Epithelial cell of esophagus (primary cell): ENCODE results near the gene RERE.

ENCODE experiments used
- DNase-seq: peaks from one replicate; pipeline ENCODE4 v3.0.0; 2010; ENCODE audit warnings: low read depth
- H3K4me3 ChIP-seq: 2 replicates; pipeline ENCODE4 v1.5.1; 2011; ENCODE audit warnings: mild to moderate bottlenecking, low read length, control low read depth
- TF ChIP-seq, protein P1 (sequence below): IDR thresholded peaks from 2 replicates; pipeline ENCODE4 v1.5.1; 2011; ENCODE audit warnings: low read depth, mild to moderate bottlenecking, low read length, control low read depth, inconsistent platforms; ENCODE audit not compliant: insufficient read depth; ENCODE audit errors: missing control alignments

The RERE gene

GRCh38 chr1:8476006-8476405 is 341.4 kb downstream of the RERE start:
- DNase-seq: no peak
- no peak overlapping the region for H3K4me3 ChIP-seq
- TF ChIP-seq, protein P1, sequence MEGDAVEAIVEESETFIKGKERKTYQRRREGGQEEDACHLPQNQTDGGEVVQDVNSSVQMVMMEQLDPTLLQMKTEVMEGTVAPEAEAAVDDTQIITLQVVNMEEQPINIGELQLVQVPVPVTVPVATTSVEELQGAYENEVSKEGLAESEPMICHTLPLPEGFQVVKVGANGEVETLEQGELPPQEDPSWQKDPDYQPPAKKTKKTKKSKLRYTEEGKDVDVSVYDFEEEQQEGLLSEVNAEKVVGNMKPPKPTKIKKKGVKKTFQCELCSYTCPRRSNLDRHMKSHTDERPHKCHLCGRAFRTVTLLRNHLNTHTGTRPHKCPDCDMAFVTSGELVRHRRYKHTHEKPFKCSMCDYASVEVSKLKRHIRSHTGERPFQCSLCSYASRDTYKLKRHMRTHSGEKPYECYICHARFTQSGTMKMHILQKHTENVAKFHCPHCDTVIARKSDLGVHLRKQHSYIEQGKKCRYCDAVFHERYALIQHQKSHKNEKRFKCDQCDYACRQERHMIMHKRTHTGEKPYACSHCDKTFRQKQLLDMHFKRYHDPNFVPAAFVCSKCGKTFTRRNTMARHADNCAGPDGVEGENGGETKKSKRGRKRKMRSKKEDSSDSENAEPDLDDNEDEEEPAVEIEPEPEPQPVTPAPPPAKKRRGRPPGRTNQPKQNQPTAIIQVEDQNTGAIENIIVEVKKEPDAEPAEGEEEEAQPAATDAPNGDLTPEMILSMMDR: no peak

GRCh38 chr1:8474369-8474768 is 343.1 kb downstream of the RERE start:
- no peak overlapping the region for H3K4me3 ChIP-seq
- no peak for DNase-seq
- TF ChIP-seq, protein P1: no peak

DNA sequence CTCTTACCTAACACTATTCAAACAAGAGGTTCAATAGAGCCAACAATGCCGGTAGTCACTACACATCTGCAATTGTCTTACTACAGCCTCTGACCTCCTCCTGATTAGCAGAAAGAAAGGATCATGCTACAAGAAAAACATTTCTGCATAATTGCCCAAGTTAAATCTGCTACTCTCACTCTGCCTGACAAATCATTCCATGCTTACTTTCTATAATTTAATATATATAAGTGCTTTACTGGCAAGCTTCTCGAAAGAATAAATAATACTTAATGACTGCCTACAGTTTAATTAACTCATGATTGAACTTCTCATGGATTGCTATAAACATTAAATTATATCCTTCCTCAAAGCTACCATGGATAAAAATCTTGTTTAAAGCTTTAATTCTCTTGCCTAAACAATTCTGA is 343.5 kb downstream of the RERE start:
- no peak overlapping the region for H3K4me3 ChIP-seq
- TF ChIP-seq, protein P1: no peak
- DNase-seq: no peak

- TF ChIP-seq, protein P1: no peak
- H3K4me3 ChIP-seq: no peak overlapping the region
- no peak for DNase-seq
Measured at GRCh38 chr1:8473121-8473875, 344.1 kb downstream of the RERE start.

GRCh38 chr1:8472668-8473067 is 344.8 kb downstream of the RERE start:
- no peak for DNase-seq
- TF ChIP-seq, protein P1: no peak
- H3K4me3 ChIP-seq: no peak overlapping the region

DNA sequence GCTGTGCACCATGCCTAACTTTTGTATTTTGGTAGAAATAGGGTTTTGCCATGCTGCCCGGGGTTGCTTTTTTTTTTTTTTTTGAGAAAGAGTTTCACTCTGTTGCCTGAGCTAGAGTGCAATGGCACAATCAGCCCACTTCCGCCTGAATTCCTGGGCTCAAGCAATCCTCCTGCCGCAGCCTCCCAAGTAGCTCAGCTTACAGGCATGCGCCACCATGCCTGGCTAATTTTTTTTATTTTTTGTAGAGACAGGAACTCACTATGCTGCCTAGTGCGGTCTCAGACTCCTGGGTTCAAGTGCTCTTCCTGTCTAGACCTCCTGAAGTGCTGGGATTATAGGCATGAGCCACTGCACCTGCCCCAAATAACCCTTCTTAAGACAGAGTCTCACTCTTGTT is 346.0 kb downstream of the RERE start:
- DNase-seq: no peak
- no peak overlapping the region for H3K4me3 ChIP-seq
- TF ChIP-seq, protein P1: no peak

DNA sequence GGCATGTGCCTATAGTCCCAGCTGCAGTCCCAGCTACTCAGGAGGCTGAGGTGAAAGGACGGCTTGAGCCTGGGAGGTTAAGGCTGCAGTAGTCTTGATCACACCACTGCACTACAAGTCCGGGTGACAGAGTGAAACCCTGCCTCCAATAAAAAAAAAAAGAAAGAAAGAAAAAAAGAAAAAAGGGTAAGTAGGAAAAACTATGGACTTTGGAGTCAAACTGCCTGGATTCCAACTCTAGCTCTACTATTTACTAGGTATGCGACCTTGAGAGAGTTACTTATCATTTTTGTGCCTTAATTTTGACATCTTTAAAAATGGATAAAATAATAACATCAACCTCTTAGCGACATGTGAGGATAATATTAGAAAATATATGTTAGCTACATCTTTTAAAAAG is 348.7 kb downstream of the RERE start:
- TF ChIP-seq, protein P1: no peak
- no peak overlapping the region for H3K4me3 ChIP-seq
- DNase-seq: no peak
